DOHH2 (cell line): ENCODE data around the gene HMGN4.

Experiments
- H3F3A ChIP-seq: fragments of 200-600 bp; sonication (generic), shearing (Covaris generic); 2 replicates; pipeline ENCODE4 v1.6.0; 2016; ENCODE audit warnings: antibody characterized with exemption, mild to moderate bottlenecking; ENCODE audit not compliant: control insufficient read depth, insufficient read depth
- H3K27ac ChIP-seq: fragments of 200-600 bp; sonication (generic); 2 replicates; pipeline ENCODE4 v1.5.1; 2014; ENCODE audit warnings: low read depth, mild to moderate bottlenecking, low read length, moderate library complexity
- H3K27me3 ChIP-seq: fragments of 200-600 bp; sonication (generic); 2 replicates; pipeline ENCODE4 v1.6.1; 2014; ENCODE audit warnings: mild to moderate bottlenecking, low read length, mixed read lengths; ENCODE audit not compliant: control insufficient read depth
- H3K36me3 ChIP-seq: fragments of 200-600 bp; sonication (generic); 2 replicates; pipeline ENCODE4 v1.6.1; 2014; ENCODE audit warnings: mild to moderate bottlenecking, low read length, moderate library complexity, mixed read lengths; ENCODE audit not compliant: control insufficient read depth
- H3K4me1 ChIP-seq: fragments of 200-600 bp; sonication (generic); 2 replicates; pipeline ENCODE4 v1.6.1; 2014; ENCODE audit warnings: mild to moderate bottlenecking, low read length, mixed read lengths; ENCODE audit not compliant: control insufficient read depth
- H3K4me2 ChIP-seq: fragments of 200-600 bp; sonication (generic); 2 replicates; pipeline ENCODE4 v1.6.0; 2014; ENCODE audit warnings: mild to moderate bottlenecking, low read length, moderate library complexity
- H3K4me3 ChIP-seq: fragments of 200-600 bp; sonication (generic); 2 replicates; pipeline ENCODE4 v1.5.1; 2014; ENCODE audit warnings: mild to moderate bottlenecking, low read length, mixed read lengths
- H3K79me2 ChIP-seq: fragments of 200-600 bp; sonication (generic); 2 replicates; pipeline ENCODE4 v1.6.1; 2014; ENCODE audit warnings: mild to moderate bottlenecking, low read length, mixed read lengths; ENCODE audit not compliant: control insufficient read depth
- H3K9me2 ChIP-seq: fragments of 200-600 bp; sonication (generic); replicated peaks from 2 replicates; pipeline ENCODE4 v1.6.1; 2014; ENCODE audit warnings: mild to moderate bottlenecking, low read length, mixed read lengths; ENCODE audit not compliant: control insufficient read depth
- H3K9me3 ChIP-seq: fragments of 200-600 bp; sonication (generic); 2 replicates; pipeline ENCODE4 v1.6.1; 2014; ENCODE audit warnings: antibody characterized with exemption, low read length, mixed read lengths; ENCODE audit not compliant: control insufficient read depth, insufficient read depth
- H4K20me1 ChIP-seq: fragments of 200-600 bp; sonication (generic); 2 replicates; pipeline ENCODE4 v1.6.0; 2014; ENCODE audit warnings: low read depth, mild to moderate bottlenecking, antibody characterized with exemption, low read length, moderate library complexity; ENCODE audit not compliant: control insufficient read depth, insufficient read depth
- CTCF ChIP-seq: fragments of 200-600 bp; sonication (generic); IDR thresholded peaks from one replicate; pipeline ENCODE4 v1.5.1; 2014; ENCODE audit warnings: antibody characterized with exemption, mild to moderate bottlenecking, low read depth, low read length; ENCODE audit not compliant: poor library complexity, severe bottlenecking
- EZH2phosphoT487 ChIP-seq: fragments of 200-600 bp; sonication (generic); IDR thresholded peaks from 2 replicates; pipeline ENCODE4 v1.6.1; 2017; ENCODE audit warnings: borderline replicate concordance, mild to moderate bottlenecking, antibody characterized with exemption, low read length, moderate library complexity, mixed read lengths

The HMGN4 gene

GRCh38 chr6:26493258-26493657, 44.9 kb upstream of the HMGN4 start:
- Histone ChIP-seq H3K4me3 (no peak overlapping the region), H3K79me2 (no peaks in the 10 kb centered on the region), H3K4me2 (no peak overlapping the region), H3K27ac (no peak overlapping the region), H3K4me1 (peaks cover 5% of the 10 kb centered on the region), H3K9me2 (no peaks in the 10 kb centered on the region), H3K9me3 (no peaks in the 10 kb centered on the region), H3F3A (0 out of 2 replicates have a peak, but pooled peaks cover 3% of the 10 kb centered on the region), H3K27me3 (no peaks in the 10 kb centered on the region), H4K20me1 (no peaks in the 10 kb centered on the region), H3K36me3 (no peaks in the 10 kb centered on the region)
- no peak for TF ChIP-seq CTCF
- no peak for TF ChIP-seq EZH2phosphoT487

- TF ChIP-seq CTCF (no peak), EZH2phosphoT487 (no peak)
- no peaks in the 10 kb centered on the region for H4K20me1 ChIP-seq
- H3F3A ChIP-seq, result 0 out of 2 replicates have a peak, but pooled peaks cover 3% of the 10 kb centered on the region
- no peaks in the 10 kb centered on the region for H3K9me3 ChIP-seq
- no peak overlapping the region for H3K27ac ChIP-seq
- H3K9me2 ChIP-seq, result no peaks in the 10 kb centered on the region
- H3K4me1 ChIP-seq, result peaks cover 5% of the 10 kb centered on the region
- H3K27me3 ChIP-seq, result no peaks in the 10 kb centered on the region
- H3K79me2 ChIP-seq, result no peaks in the 10 kb centered on the region
- no peaks in the 10 kb centered on the region for H3K36me3 ChIP-seq
- no peak overlapping the region for H3K4me3 ChIP-seq
- no peak overlapping the region for H3K4me2 ChIP-seq
These were observed 44.0 kb upstream of the HMGN4 start for GRCh38 chr6:26494117-26494516.

- Histone ChIP-seq H3K79me2 (no peaks in the 10 kb centered on the region), H3K9me3 (no peaks in the 10 kb centered on the region), H3K27me3 (no peaks in the 10 kb centered on the region), H3K4me3 (no peak overlapping the region), H3K9me2 (no peaks in the 10 kb centered on the region), H3K36me3 (no peaks in the 10 kb centered on the region), H3K27ac (no peak overlapping the region), H3K4me1 (peaks cover 10% of the 10 kb centered on the region), H3K4me2 (no peak overlapping the region), H3F3A (0 out of 2 replicates have a peak, but pooled peaks cover 3% of the 10 kb centered on the region), H4K20me1 (no peaks in the 10 kb centered on the region)
- TF ChIP-seq CTCF (no peak), EZH2phosphoT487 (no peak)
These were observed 42.9 kb upstream of the HMGN4 start for GRCh38 chr6:26495281-26495680.
